Cortex of kidney (tissue), 1 donor: ENCODE data around the gene TNFSF12.

ENCODE experiments used
- DNase-seq: peaks from one replicate; lab custom pipeline; 2025; lab: John Stamatoyannopoulos, UW

TNFSF12 gene

DNA sequence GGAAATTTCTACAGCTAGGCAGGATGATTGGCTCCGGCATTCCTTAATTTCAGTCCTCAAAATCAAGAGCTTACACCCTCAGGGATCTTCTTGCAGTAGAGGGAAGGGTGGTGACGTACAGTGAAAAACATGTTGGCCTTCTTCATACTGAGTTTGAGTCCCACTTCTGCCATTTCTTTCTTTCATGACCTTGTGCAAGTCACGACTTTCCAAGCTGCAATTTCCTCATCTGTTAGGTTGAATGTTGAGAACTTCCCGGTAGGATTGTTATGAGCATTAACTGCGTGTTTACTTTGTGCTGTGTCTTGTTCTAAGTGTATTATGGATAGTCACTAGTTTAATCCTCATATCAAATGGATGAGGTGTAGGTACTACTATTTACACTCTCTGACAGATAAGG is 20.7 kb downstream of the TNFSF12 start:
- no peak for DNase-seq

DNA sequence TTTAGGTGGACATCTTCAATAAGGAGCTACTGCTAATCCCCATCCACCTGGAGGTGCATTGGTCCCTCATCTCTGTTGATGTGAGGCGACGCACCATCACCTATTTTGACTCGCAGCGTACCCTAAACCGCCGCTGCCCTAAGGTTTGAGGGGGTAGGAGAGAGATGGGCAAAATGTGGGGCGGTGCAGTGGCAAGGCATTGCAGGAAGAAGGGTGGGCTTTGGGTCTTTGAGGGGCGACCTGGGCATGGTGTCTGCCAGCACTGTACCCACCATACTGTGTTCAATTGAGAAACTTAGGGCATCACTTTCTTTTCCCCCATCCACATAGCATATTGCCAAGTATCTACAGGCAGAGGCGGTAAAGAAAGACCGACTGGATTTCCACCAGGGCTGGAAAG is 21.5 kb downstream of the TNFSF12 start:
- DNase-seq, result no peak

DNA sequence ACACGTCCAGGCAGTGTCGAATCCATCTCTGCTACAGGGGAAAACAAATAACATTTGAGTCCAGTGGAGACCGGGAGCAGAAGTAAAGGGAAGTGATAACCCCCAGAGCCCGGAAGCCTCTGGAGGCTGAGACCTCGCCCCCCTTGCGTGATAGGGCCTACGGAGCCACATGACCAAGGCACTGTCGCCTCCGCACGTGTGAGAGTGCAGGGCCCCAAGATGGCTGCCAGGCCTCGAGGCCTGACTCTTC is 23.4 kb downstream of the TNFSF12 start:
- no peak for DNase-seq

DNA sequence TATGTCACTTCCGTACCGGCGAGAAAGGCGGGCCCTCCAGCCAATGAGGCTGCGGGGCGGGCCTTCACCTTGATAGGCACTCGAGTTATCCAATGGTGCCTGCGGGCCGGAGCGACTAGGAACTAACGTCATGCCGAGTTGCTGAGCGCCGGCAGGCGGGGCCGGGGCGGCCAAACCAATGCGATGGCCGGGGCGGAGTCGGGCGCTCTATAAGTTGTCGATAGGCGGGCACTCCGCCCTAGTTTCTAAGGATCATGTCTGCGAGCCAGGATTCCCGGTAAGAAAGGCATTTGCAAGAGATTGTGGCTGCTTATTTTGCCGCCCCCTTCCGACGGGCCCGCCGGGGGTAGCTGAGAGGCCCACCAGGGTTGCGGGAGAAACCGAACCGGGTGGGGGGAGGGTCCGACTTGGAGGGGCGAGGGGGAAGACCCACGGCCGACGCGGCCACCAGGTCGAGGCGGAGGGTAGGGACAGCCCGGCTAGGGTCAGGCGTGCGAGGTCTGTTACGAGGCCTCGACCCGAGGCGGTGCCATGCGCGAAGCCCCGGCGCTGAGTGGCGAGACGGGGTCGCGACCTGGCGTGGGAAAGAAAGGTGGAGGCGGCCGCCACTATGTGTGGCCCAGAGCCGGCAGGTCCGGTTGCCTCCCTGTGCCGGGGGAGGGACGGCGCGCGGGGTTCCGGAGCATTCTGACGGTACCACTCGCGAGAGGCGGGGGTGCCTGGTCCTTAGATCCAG is 23.9 kb downstream of the TNFSF12 start:
- DNase-seq, result peak; percentile 70

DNA sequence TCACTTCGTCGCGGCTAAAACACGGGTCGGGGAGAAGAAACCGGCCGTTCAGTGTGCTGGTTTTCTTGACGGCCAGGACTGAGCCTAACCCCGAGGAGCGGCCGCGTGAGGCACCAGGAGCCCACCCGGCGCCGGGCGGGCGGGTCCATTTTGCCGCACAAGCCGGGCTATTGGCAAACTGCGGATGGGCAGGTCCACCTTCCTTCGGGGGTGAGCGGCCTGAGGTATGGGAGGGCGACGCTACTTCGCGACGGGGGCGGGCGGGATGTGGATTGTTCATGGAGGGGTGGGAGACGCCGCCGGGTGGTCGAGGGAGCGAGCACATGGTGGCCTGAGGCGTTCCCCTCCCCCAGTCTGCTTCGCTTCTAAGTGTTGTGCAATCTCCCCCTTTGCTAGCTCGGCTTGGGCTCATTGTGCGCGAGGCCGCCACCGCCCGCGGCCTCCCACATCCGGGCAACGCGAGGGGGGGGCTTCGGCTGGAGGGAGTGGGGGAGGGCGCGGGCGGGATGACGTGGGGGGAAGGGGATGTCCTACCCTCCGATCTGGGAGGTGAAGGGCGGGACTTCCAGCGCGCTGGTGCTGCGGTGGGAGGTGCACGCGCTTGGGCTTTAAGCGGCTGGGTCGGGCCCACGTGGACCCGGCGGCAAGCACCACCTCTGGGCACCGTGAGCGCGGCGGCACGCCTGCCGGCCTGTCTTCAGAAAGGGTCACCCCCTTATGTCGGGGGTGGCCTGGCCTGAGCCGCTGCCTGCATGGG is 24.6 kb downstream of the TNFSF12 start:
- no peak for DNase-seq

DNA sequence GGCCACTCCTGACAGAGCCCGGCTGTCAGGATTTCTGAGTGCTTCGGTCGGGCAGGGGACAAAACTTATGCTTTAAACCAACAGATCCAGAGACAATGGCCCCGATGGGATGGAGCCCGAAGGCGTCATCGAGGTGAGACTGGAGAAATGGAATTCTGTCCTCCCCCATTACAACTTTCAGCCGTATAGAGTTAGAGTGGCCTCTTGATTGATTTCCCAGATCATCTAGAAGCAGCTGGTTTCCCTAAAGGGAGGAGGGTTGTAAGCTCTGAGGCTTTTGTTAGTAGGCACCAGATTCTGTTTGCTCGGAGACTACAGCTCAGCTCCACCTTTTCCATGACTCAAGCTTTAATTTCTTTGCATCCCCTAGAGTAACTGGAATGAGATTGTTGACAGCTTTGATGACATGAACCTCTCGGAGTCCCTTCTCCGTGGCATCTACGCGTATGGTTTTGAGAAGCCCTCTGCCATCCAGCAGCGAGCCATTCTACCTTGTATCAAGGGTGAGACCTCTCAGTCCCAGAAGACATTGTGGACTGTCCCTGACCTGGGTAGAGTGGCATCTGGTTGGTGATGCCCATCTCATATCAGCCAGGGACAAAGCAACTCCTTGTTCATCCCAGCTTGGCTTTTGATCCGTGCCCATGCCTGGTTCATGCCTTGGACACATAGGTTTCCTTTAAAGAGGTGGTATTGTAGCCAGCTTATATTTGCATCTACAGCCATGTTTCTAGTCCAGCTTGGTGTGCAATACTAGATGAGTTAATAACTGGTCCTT is 25.5 kb downstream of the TNFSF12 start:
- DNase-seq, result no peak

DNA sequence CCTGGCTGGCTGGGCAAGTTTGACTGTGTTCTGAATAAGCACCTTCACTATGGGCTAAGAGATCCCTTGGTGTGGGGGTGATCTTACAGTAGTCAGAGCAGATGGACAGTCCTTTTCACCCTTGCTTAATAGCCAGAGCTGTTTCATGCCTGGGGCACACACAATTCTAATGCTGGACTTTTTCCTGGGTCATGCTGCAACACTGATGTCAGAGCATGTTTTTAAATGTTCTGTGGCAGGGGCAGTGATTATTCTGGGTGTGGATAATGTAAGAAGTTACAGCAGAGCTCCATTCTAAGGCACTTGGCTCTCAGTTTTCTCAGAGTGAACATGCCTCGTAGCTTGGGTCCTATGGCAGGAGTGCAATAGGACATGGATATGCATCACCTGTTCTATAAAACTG is 26.6 kb downstream of the TNFSF12 start:
- DNase-seq, result no peak

DNA sequence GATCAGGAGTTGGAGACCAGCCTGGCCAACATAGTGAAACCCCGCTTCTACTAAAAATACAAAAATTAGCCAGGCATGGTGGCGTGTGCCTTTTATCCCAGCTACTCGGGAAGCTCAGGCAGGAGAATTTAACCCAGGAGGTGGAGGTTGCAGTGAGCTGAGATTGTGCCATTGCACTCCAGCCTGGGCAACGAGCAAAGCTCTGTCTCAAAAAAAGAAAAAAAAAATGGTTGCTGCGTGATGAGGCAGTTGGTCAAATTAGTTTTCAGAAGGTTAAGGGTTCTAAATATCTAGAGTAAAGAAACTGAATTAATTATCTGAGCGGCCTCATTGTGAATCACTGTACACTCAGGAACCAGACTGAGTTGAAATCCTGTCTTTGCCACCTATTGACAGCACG is 27.1 kb downstream of the TNFSF12 start:
- DNase-seq, result no peak

DNA sequence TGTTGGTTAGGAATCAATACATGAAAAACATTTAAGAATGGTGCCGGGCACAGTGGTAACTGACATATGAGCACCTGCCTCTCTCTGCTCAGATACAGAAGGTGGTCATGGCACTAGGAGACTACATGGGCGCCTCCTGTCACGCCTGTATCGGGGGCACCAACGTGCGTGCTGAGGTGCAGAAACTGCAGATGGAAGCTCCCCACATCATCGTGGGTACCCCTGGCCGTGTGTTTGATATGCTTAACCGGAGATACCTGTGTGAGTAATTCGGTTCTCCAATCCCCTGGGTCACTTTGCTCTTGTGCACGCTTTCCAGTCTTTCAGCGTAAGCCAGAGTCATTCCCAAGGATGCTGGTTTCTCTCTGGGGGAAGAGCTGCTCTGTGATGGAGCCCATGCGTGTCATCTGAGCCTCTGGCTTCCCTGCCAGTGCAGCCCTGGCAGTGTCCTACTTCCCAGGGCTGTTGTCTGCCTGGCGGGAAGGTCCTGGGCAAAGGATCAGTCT is 27.6 kb downstream of the TNFSF12 start:
- DNase-seq, result no peak

DNA sequence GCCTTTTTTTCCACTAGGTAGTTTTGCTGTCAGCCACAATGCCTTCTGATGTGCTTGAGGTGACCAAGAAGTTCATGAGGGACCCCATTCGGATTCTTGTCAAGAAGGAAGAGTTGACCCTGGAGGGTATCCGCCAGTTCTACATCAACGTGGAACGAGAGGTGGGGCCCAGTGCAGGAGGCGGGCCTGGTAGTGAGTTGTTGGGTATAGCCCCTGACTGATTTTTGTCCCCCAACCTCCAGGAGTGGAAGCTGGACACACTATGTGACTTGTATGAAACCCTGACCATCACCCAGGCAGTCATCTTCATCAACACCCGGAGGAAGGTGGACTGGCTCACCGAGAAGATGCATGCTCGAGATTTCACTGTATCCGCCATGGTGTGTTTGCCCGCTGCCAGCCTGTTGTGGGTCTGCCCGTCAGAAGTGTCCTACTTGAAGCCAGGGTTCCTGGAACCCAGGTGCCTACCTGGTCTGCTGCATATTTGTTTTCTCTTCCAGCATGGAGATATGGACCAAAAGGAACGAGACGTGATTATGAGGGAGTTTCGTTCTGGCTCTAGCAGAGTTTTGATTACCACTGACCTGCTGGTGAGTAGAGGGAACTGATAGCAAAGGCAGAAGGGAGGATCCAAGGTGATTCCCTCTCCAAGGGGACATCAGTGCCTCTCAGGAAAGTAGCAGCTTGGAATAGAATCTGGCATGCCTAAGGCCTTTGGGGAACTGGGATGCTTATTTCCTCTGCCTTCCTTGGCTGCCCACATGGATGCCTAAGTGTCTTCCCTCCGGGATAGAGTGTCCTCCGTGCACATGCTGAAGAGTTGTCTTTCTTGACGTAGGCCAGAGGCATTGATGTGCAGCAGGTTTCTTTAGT is 28.7 kb downstream of the TNFSF12 start:
- DNase-seq, result no peak

DNA sequence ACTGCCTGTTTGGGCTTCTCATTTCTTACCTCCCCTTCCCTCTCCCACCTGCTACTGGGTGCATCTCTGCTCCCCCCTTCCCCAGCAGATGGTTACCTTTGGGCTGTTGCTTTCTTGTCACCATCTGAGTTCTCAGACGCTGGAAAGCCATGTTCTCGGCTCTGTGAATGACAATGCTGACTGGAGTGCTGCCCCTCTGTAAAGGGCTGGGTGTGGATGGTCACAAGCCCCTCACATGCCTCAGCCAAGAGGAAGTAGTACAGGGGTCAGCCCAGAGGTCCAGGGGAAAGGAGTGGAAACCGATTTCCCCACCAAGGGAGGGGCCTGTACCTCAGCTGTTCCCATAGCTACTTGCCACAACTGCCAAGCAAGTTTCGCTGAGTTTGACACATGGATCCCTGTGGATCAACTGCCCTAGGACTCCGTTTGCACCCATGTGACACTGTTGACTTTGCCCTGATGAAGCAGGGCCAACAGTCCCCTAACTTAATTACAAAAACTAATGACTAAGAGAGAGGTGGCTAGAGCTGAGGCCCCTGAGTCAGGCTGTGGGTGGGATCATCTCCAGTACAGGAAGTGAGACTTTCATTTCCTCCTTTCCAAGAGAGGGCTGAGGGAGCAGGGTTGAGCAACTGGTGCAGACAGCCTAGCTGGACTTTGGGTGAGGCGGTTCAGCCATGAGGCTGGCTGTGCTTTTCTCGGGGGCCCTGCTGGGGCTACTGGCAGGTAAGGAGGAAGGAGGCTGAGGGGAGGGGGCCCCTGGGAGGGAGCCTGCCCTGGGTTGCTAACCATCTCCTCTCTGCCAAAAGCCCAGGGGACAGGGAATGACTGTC is 30.4 kb downstream of the TNFSF12 start, which contains the start of gene CD68:
TSS of gene CD68 (plus strand) at position 638 of the 833 bp plus-strand sequence. CDS start at position 678, 40 bp downstream.
- DNase-seq, result no peak

DNA sequence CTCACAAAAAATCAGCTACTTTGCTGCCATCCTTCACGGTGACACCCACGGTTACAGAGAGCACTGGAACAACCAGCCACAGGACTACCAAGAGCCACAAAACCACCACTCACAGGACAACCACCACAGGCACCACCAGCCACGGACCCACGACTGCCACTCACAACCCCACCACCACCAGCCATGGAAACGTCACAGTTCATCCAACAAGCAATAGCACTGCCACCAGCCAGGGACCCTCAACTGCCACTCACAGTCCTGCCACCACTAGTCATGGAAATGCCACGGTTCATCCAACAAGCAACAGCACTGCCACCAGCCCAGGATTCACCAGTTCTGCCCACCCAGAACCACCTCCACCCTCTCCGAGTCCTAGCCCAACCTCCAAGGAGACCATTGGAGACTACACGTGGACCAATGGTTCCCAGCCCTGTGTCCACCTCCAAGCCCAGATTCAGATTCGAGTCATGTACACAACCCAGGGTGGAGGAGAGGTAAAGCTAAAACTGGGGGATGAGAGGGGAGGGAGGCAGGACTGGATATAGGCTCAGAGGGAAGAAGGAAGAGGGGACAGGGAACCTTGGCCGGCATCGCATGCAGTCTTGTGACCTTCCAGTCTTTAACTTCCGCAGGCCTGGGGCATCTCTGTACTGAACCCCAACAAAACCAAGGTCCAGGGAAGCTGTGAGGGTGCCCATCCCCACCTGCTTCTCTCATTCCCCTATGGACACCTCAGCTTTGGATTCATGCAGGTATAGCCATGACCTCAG is 31.2 kb downstream of the TNFSF12 start:
- no peak for DNase-seq

DNA sequence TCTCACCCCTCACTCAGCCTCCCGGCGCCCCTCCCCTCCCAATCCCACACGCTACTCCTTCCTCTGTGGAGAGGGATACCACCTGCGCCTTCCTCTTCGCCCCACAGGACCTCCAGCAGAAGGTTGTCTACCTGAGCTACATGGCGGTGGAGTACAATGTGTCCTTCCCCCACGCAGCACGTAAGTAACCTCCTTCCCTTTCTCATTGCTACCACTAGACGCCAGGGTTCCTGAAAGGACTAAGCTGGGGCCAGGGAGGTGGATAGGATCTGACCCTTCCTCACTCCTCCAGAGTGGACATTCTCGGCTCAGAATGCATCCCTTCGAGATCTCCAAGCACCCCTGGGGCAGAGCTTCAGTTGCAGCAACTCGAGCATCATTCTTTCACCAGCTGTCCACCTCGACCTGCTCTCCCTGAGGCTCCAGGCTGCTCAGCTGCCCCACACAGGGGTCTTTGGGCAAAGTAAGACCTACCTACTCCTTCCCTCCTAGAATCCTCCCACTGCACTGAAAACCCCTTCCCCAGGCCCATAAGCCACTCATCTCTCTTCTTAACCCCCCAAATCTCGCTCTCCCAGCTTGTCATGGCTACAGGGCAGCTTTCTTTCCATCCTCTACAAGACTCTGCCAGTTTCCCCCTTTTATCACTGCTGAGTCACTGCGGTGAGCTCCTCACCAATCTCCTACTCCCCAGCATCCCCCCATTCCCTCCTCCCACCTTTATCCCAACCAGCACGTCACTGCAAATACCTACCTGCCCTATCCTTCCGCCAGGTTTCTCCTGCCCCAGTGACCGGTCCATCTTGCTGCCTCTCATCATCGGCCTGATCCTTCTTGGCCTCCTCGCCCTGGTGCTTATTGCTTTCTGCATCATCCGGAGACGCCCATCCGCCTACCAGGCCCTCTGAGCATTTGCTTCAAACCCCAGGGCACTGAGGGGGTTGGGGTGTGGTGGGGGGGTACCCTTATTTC is 32.0 kb downstream of the TNFSF12 start:
- no peak for DNase-seq

DNA sequence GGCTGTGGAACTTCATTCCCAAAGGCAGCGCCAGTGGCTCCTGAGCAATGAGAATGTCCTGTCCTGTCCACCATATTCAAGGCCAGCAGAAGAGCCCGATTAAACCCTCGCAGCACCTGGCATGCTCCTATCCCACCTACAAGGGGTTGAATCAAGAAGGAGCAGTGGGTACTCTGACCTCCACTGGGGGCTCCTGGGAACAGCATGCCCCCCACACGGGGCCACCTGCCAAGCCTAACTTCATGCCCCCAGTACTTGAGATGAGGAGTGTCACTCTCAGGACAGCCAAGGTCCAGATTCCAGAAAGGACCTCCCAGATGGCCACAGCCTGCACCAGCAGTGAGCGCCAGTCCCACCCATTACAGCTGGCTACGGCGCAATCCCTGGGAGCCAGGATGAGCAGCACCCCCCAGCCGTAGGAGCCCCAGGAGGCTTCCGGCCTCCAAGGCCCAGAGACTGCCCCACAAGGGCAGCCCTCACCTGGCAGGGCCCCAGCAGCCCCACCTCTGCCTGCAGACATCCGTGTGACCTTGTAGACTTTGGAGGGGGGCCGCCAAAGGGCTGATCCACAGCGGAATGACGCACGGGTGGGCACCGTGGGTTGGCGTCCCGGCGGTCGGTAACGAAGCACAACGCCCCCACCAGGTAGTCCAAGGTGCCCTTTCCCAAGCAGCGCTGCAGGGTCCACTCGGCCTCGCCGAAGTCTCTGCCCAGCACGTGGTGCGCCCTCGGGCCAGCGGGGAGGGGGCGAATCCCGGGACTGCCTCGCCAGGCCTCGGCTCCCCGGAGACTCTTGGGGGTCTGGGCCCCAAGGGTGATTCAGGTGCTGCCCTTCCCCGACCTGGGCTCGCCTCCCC is 33.8 kb downstream of the TNFSF12 start:
- DNase-seq, result no peak

DNA sequence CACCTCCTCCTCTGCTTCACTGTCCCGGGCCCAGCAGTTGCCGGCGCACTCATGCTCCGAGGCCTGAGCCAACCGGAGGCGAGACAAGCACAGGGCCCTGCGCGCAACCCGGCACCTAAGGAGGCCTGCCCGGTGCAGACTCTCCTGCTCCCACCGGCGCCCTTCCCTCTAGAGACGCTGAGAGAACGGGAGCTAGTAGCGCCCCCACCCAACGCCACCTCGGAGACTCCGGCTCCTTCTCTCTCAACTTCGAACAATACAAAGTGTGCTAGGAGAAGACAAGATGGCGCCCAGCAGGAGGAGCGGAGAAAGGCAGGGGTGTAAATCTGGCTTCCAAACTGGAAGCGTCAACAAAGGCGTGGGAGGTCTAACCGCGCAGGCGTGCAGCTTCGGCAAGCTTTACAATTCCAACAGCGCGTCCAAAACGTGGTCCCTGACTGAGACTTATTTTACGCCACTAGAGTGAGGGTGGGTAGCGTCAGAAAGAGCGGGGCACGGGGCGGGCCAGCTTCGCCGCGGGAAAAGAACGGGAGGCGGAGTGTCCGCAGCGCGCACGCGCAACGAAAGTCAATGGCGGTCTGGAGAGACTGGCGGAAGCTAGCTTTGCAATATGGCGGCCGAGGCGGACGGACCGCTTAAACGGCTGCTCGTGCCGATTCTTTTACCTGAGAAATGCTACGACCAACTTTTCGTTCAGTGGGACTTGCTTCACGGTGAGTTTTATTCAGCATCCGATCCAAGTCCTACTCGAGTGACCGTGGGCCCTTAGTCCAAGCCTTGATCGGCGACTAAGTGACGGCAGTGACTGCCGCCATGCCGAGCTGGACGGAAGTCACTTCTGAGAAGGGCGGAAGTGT is 34.6 kb downstream of the TNFSF12 start, which contains the start of gene MPDU1:
TSS of gene MPDU1 (plus strand) at position 600 of the 857 bp plus-strand sequence. CDS start at position 611, 11 bp downstream.
- DNase-seq, result no peak

DNA sequence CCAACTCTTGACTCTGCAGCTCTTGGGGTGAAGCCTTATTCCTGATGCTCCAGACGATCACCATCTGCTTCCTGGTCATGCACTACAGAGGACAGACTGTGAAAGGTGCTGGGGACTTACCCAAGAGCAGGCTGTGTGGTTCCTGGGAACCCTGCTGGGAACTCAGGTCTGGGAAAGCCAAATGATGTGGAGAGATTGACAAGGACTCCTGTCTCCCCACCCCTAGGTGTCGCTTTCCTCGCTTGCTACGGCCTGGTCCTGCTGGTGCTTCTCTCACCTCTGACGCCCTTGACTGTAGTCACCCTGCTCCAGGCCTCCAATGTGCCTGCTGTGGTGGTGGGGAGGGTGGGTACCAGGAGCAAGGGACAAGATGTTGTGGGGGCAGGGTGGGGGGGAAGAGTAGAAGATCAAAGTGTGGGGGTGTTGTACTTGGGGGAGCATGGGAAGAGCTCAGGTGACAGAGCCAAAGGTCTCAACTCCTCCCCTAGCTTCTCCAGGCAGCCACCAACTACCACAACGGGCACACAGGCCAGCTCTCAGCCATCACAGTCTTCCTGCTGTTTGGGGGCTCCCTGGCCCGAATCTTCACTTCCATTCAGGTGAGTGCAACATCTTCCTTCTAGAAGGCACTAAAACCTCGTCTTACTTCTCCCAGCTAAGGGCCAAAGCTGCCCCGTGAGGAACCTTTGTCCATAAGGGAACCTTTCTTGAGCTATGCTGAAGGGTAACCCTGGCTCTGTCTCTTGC is 38.0 kb downstream of the TNFSF12 start:
- no peak for DNase-seq
